Esophagus squamous epithelium (tissue), 5 donors: ENCODE results near the gene STX1A. TPM values are rescaled to one million over a fixed set of nuclear protein-coding genes. Genes with fewer than 3 reads are reported as not detected.

Experiments
- DNase-seq: peaks from one replicate; lab custom pipeline; 2025; lab: John Stamatoyannopoulos, UW
- H3K27ac ChIP-seq, 4 donors: fragments of 200-600 bp; sonication (generic); one replicate each; pipeline ENCODE4 v1.5.1; 2016 to 2019; ENCODE audit warnings: mild to moderate bottlenecking in 1 of 4
- H3K27me3 ChIP-seq, 4 donors: fragments of 200-600 bp; sonication (generic); 1 replicate in 3 of 4; 2 replicates in 1 of 4; pipeline versions ENCODE4 v1.5.1 to v1.6.0; 2017 to 2021; ENCODE audit warnings: antibody characterized with exemption in 1 of 4
- H3K36me3 ChIP-seq, 3 donors: fragments of 200-600 bp; sonication (generic); one replicate each; pipeline ENCODE4 v1.5.1; 2016 to 2019
- H3K4me1 ChIP-seq, 3 donors: fragments of 200-600 bp; sonication (generic); one replicate each; pipeline ENCODE4 v1.5.1; 2017 to 2019
- H3K4me3 ChIP-seq, 4 donors: fragments of 200-600 bp; sonication (generic); 1 replicate in 3 of 4; 2 replicates in 1 of 4; pipeline ENCODE4 v1.5.1; 2016 to 2019; ENCODE audit warnings: mild to moderate bottlenecking in 2 of 4, moderate library complexity in 1 of 4
- H3K9me3 ChIP-seq, 3 donors: fragments of 200-600 bp; sonication (generic); one replicate each; pipeline ENCODE4 v1.5.1; 2016 to 2019
- POLR2A ChIP-seq, 4 donors: fragments of 450-650 bp; IDR thresholded peaks; one replicate each; pipeline ENCODE4 v1.6.1; 2017; ENCODE audit warnings: antibody characterized with exemption in 4 of 4, mild to moderate bottlenecking in 4 of 4, moderate library complexity in 3 of 4
- WGBS, 2 donors: methylation state at CpG; one replicate each; pipeline ENCODE4 v1.1.5; 2018; 5-methylcytosine and 5-hydroxymethylcytosine counted together
- intact Hi-C: fragments of 100-400 bp; cut with DNase I; formaldehyde crosslinking; loops from one replicate; pipeline ENCODE4 v1.15.0; 2022
- total RNA-seq, 4 donors: library from RNA; depleted of rRNA; stranded (reverse); fragments of >200 nt; gene quantifications; one replicate each; pipeline ENCODE4 v1.1.0, GENCODE V29; 2016
- TF ChIP-seq, protein P1 (sequence below), 6 experiments: fragments of 450-650 bp in 4 of 6; fragments of 200-600 bp in 2 of 6; sonication (generic) in 2 of 6; IDR thresholded peaks; one replicate each; pipeline ENCODE4 v1.5.1; 2016 to 2019; ENCODE audit warnings: antibody characterized with exemption in 6 of 6, mild to moderate bottlenecking in 4 of 6, moderate library complexity in 4 of 6
- donor health status: DM: yes; HTN: yes; CAD: no.

STX1A gene
- total RNA-seq, 4 donors from 2014 or later: 0.94 to 4.0 (median 1.8) TPM

- Histone ChIP-seq H3K27ac (peak overlapping the region; percentile 77 to 86 (median 82)), H3K36me3 (peaks cover 0 to 46% (median 0%) of the 10 kb centered on the region in 3 donors), H3K4me3 (peak overlapping the region; percentile 61 to 99 (median 84)), H3K9me3 (no peaks in the 10 kb centered on the region), H3K4me1 (peaks cover 26 to 53% (median 26%) of the 10 kb centered on the region in 3 donors), H3K27me3 (no peaks in the 10 kb centered on the region)
- TF ChIP-seq POLR2A (IDR thresholded peaks at IDR 0.05): no peak
- TF ChIP-seq, protein P1, sequence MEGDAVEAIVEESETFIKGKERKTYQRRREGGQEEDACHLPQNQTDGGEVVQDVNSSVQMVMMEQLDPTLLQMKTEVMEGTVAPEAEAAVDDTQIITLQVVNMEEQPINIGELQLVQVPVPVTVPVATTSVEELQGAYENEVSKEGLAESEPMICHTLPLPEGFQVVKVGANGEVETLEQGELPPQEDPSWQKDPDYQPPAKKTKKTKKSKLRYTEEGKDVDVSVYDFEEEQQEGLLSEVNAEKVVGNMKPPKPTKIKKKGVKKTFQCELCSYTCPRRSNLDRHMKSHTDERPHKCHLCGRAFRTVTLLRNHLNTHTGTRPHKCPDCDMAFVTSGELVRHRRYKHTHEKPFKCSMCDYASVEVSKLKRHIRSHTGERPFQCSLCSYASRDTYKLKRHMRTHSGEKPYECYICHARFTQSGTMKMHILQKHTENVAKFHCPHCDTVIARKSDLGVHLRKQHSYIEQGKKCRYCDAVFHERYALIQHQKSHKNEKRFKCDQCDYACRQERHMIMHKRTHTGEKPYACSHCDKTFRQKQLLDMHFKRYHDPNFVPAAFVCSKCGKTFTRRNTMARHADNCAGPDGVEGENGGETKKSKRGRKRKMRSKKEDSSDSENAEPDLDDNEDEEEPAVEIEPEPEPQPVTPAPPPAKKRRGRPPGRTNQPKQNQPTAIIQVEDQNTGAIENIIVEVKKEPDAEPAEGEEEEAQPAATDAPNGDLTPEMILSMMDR (IDR thresholded peaks at IDR 0.05): no peak
- 28 to 36% methylated on average over 24 to 30 of the region's 58 CpGs for WGBS, 2 donors
- no peak for DNase-seq
- intact Hi-C loops: no loop called here
Measured at GRCh38 chr7:73683788-73684693, 35.4 kb downstream of the STX1A start.

GRCh38 chr7:73683056-73683787, 36.2 kb downstream of the STX1A start, which contains the start of the genes BUD23 and DNAJC30:
Gene BUD23 (plus strand): TSS chr7:73683597. CDS start chr7:73683626, 29 bp downstream.
Gene DNAJC30 (minus strand): TSS chr7:73683453. CDS start chr7:73683423, 30 bp downstream.
- Histone ChIP-seq H3K4me1 (peaks cover 26 to 53% (median 26%) of the 10 kb centered on the region in 3 donors), H3K9me3 (no peaks in the 10 kb centered on the region), H3K36me3 (peaks cover 0 to 46% (median under 1%) of the 10 kb centered on the region in 3 donors), H3K27ac (peak within 1 kb of the TSS; percentile 77 to 86 (median 82)), H3K4me3 (peak within 1 kb of the TSS; percentile 61 to 99 (median 84)), H3K27me3 (no peaks in the 10 kb centered on the region)
- TF ChIP-seq POLR2A (IDR thresholded peaks at IDR 0.05): peak in 3 of 4 donors; percentile 59 to 78 (median 71)
- TF ChIP-seq, protein P1 (IDR thresholded peaks at IDR 0.05): peak in 3 of 6 experiments; percentile 3 to 30 (median 6)
- intact Hi-C loops: no loop called here
- WGBS, 2 donors: 0 to 1% methylated on average over 4 to 14 of the region's 68 CpGs
- peak; percentile 95 for DNase-seq

DNA sequence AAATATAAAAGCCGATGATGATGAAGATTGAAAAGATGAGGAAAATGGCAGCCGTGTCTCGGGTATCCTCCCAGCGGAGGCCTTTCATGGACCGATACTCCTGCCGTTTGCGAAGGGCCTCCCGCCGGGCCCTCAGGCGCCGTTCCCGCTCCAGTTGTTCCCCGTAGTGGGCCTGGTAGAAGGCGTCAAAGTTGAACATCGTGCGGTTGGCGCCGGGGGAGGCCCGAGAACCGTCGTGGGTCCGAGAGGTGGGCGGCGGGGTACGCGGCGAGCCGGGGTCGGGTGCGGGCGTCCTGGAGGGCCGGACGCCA, 36.8 kb downstream of the STX1A start:
- H3K27ac ChIP-seq: peak overlapping the region; percentile 77 to 86 (median 82)
- intact Hi-C loops: no loop called here
- H3K4me3 ChIP-seq: peak overlapping the region; percentile 61 to 99 (median 84)
- no peak for DNase-seq
- no peaks in the 10 kb centered on the region for H3K27me3 ChIP-seq
- peaks cover 0 to 46% (median 5%) of the 10 kb centered on the region in 3 donors for H3K36me3 ChIP-seq
- 1 to 2% methylated on average over 10 to 15 of the region's 33 CpGs for WGBS, 2 donors
- TF ChIP-seq POLR2A (IDR thresholded peaks at IDR 0.05): no peak
- TF ChIP-seq, protein P1 (IDR thresholded peaks at IDR 0.05): no peak
- no peaks in the 10 kb centered on the region for H3K9me3 ChIP-seq
- H3K4me1 ChIP-seq: peaks cover 26 to 53% (median 26%) of the 10 kb centered on the region in 3 donors

- peaks cover 26 to 53% (median 26%) of the 10 kb centered on the region in 3 donors for H3K4me1 ChIP-seq
- no peak overlapping the region for H3K4me3 ChIP-seq
- peaks cover 0 to 33% (median 5%) of the 10 kb centered on the region in 3 donors for H3K36me3 ChIP-seq
- intact Hi-C loops: no loop called here
- DNase-seq: no peak
- WGBS, 2 donors: 69 to 76% methylated on average over 8 of the region's 8 CpGs
- no peak overlapping the region for H3K27ac ChIP-seq
- TF ChIP-seq, protein P1 (IDR thresholded peaks at IDR 0.05): no peak
- no peak for TF ChIP-seq POLR2A (IDR thresholded peaks at IDR 0.05)
- H3K9me3 ChIP-seq: no peaks in the 10 kb centered on the region
- no peaks in the 10 kb centered on the region for H3K27me3 ChIP-seq
Measured at GRCh38 chr7:73681031-73681430, 38.4 kb downstream of the STX1A start.
